NB4 (cell line): ENCODE data around the gene ITCH.

ENCODE experiments used
- CTCF ChIP-seq: IDR thresholded peaks from one replicate; pipeline ENCODE4 v1.5.1; 2012; ENCODE audit warnings: low read depth, low read length
- MAX ChIP-seq: IDR thresholded peaks from 2 replicates; pipeline ENCODE4 v1.6.1; 2011; ENCODE audit warnings: low read depth, low read length
- MYC ChIP-seq: IDR thresholded peaks from 2 replicates; pipeline ENCODE4 v1.6.1; 2011; ENCODE audit warnings: low read depth, low read length
- POLR2A ChIP-seq: IDR thresholded peaks from 2 replicates; pipeline ENCODE4 v1.6.1; 2011; ENCODE audit warnings: mild to moderate bottlenecking; ENCODE audit not compliant: insufficient read length; ENCODE audit errors: extremely low read depth

GRCh38 chr20:34491226-34491931 lies 128.3 kb downstream of the ITCH start:
- TF ChIP-seq CTCF (no peak), POLR2A (no peak), MAX (no peak), MYC (no peak)
